Neural progenitor cell (in vitro differentiated cells): Measurements from ENCODE around the gene CHMP1A. TPM values are rescaled to one million over a fixed set of nuclear protein-coding genes. Genes with fewer than 3 reads are reported as not detected.

ENCODE experiments used
- DNase-seq: peaks from one replicate; pipeline ENCODE4 v3.0.0-alpha.2; 2016; ENCODE audit warnings: low spot score
- H2AFZ ChIP-seq: fragments of 200-600 bp; sonication (generic); replicated peaks from 2 replicates; pipeline ENCODE4 v1.6.1; 2016; ENCODE audit warnings: antibody characterized with exemption
- H3F3A ChIP-seq: fragments of 200-600 bp; sonication (generic); 2 replicates; pipeline ENCODE4 v1.6.1; 2016; ENCODE audit warnings: antibody characterized with exemption, low read depth
- H3K27ac ChIP-seq: fragments of 200-600 bp; sonication (generic); 2 replicates; pipeline ENCODE4 v1.5.1; 2016; ENCODE audit warnings: mild to moderate bottlenecking
- H3K27me3 ChIP-seq: fragments of 200-600 bp; sonication (generic); 2 replicates; pipeline ENCODE4 v1.6.1; 2016; ENCODE audit warnings: mild to moderate bottlenecking, moderate library complexity
- H3K36me3 ChIP-seq: fragments of 200-600 bp; sonication (generic); 2 replicates; pipeline ENCODE4 v1.5.1; 2016
- H3K4me1 ChIP-seq: fragments of 200-600 bp; sonication (generic); 2 replicates; pipeline ENCODE4 v1.6.1; 2016; ENCODE audit warnings: mixed run types
- H3K4me2 ChIP-seq: fragments of 200-600 bp; sonication (generic); 2 replicates; pipeline ENCODE4 v1.6.1; 2016
- H3K4me3 ChIP-seq: fragments of 200-600 bp; sonication (generic); 2 replicates; pipeline ENCODE4 v1.5.1; 2016
- H3K79me2 ChIP-seq: fragments of 200-600 bp; sonication (generic); 2 replicates; pipeline ENCODE4 v1.6.1; 2016; ENCODE audit warnings: low read depth
- H3K9ac ChIP-seq: fragments of 200-600 bp; sonication (generic); 2 replicates; pipeline ENCODE4 v1.6.1; 2016
- H3K9me3 ChIP-seq: fragments of 200-600 bp; sonication (generic); 2 replicates; pipeline ENCODE4 v1.5.1; 2016; ENCODE audit warnings: low read depth
- H4K20me1 ChIP-seq: fragments of 200-600 bp; sonication (generic); 2 replicates; pipeline ENCODE4 v1.6.1; 2016; ENCODE audit warnings: low read depth
- H3K27ac Mint-ChIP-seq: 3 replicates; pipeline ENCODE4 v1.8.0; 2021; ENCODE audit warnings: mixed read lengths
- H3K27me3 Mint-ChIP-seq: 2 replicates; pipeline ENCODE4 v1.8.0; 2022; ENCODE audit warnings: low read depth, mild to moderate bottlenecking, inconsistent platforms, moderate library complexity, mixed read lengths; ENCODE audit not compliant: insufficient read depth
- H3K36me3 Mint-ChIP-seq: 3 replicates; pipeline ENCODE4 v1.8.0; 2021; ENCODE audit warnings: mixed read lengths
- H3K4me1 Mint-ChIP-seq: 3 replicates; pipeline ENCODE4 v1.8.0; 2021; ENCODE audit warnings: mixed read lengths
- H3K4me3 Mint-ChIP-seq: 3 replicates; pipeline ENCODE4 v1.8.0; 2021; ENCODE audit warnings: mild to moderate bottlenecking, moderate library complexity, mixed read lengths
- H3K9me3 Mint-ChIP-seq: 3 replicates; pipeline ENCODE4 v1.8.0; 2020; ENCODE audit warnings: mixed read lengths
- CTCF ChIP-seq: fragments of 200-600 bp; sonication (generic); IDR thresholded peaks from 2 replicates; pipeline ENCODE4 v1.5.1; 2017; ENCODE audit warnings: antibody characterized with exemption, mild to moderate bottlenecking
- EZH2 ChIP-seq: fragments of 200-600 bp; sonication (generic); IDR thresholded peaks from 2 replicates; pipeline ENCODE4 v1.6.1; 2017; ENCODE audit warnings: antibody characterized with exemption, mild to moderate bottlenecking, moderate library complexity
- EZH2phosphoT487 ChIP-seq: fragments of 200-600 bp; sonication (generic); IDR thresholded peaks from 2 replicates; pipeline ENCODE4 v1.6.1; 2017; ENCODE audit warnings: antibody characterized with exemption
- total RNA-seq: library from RNA; depleted of rRNA; stranded (reverse); fragments of >200 nt; gene quantifications from 2 replicates; pipeline ENCODE4 v1.2.3, GENCODE V29; 2015; ENCODE audit warnings: low replicate concordance

CHMP1A gene
- total RNA-seq, result 34.6 and 78.5 TPM in 2 replicates

DNA sequence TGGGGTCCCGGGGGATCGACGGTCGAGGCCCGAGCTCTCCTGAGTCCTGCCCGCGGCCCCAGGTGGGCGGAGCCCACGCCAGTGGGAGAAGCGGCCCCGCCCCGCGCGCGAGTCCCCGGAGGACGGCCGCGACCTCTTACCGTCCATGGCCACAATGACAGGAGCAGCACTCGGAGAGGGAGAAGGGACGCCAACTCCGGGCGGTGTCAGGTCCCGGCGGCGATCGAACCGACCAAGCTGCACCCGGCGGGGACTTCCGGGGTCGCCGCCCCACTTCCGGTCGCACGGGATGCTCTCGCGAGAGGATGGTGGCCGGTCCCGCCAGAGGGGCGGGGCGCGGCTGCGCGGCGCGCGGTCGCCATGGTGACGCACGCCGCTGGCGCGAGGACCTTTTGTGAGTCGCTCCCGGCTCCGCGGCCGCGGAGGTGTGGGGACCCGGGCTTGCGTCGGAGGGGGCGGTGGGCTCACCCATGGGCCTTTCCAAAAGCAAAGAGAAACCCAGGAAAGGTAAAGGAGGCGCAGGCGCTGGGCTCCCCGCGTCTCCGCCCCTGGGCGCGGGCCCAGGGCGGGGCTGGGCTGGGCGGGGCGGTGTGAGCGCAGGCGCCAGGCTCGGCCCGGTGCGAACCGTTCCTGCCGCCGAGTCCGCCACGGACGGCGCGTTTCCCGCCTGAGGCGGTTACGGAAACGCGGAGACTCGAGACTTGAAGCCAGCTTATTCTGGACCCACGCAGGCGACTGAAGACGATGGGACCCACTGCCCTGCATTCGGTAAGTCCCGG lies at the start of gene CHMP1A, which contains the start of gene SPATA33:
CHMP1A (minus strand) TSS at position 267 of the 779 bp plus-strand sequence; CDS start at position 147, 120 bp downstream.
SPATA33 (plus strand) TSS at position 395 of the 779 bp plus-strand sequence; CDS start at position 471, 76 bp downstream.
- Histone ChIP-seq H3K9ac (peak within 1 kb of the TSS; percentile 82), H3K9me3 (no peaks in the 10 kb centered on the region), H3K4me1 (peaks cover 10% of the 10 kb centered on the region), H3K36me3 (peaks cover 5% of the 10 kb centered on the region), H3K4me3 (peak within 1 kb of the TSS; percentile 70), H3K4me2 (peak within 1 kb of the TSS; percentile 85), H3K79me2 (peaks cover 56% of the 10 kb centered on the region), H3K27ac (no peak within 1 kb of the TSS), H4K20me1 (peaks cover 28% of the 10 kb centered on the region), H2AFZ (peak within 1 kb of the TSS; percentile 92), H3F3A (no peaks in the 10 kb centered on the region), H3K27me3 (no peaks in the 10 kb centered on the region)
- peak; percentile 97 for DNase-seq
- TF ChIP-seq EZH2, result peak; percentile 7
- no peak for TF ChIP-seq CTCF
- TF ChIP-seq EZH2phosphoT487, result peak; percentile 24
- peaks cover 31% of the 10 kb centered on the region for H3K36me3 Mint-ChIP-seq
- H3K27me3 Mint-ChIP-seq, result peaks cover 2% of the 10 kb centered on the region
- peak within 1 kb of the TSS; percentile 92 for H3K4me3 Mint-ChIP-seq
- H3K9me3 Mint-ChIP-seq, result no peaks in the 10 kb centered on the region
- H3K4me1 Mint-ChIP-seq, result peaks cover 14% of the 10 kb centered on the region
- H3K27ac Mint-ChIP-seq, result no peak within 1 kb of the TSS

DNA sequence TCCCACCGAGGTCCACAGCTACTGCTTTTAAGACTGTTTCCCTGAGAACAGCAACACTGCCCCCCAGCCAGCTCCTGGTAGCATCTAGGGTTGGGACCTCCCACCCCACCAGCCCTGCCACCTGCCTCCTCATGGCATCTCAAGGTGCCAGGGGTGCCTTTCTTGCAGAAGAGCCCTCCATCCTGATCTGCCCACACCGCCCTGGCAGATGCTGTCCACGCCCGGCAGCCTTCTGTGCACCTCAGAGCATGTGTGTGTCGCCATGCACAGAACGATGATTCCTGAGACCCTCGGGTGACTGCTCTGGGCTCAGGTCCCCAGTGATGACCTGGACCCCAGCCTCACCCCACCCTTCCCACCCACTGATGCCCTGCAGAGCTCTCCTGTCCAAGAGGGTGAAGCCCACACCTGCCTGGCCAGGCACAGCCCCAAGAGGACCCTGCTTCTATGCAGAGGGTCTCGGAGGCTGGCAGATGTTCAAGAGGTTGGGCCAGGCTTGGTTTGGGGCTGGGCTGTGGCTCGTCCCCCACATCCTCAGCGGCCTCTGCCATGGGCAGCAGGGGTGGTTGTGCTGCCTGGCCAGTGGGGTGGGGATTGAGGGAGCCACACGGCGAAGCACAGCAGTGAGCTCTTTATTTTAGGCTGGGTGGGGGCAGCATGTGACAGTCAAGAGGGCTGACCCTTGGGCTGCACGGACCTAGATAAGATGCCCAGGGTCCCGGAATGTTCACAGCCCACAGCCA lies 49.2 kb upstream of the CHMP1A start:
- Histone ChIP-seq H3K36me3 (no peaks in the 10 kb centered on the region), H3K9ac (no peak overlapping the region), H3K9me3 (no peaks in the 10 kb centered on the region), H3K27me3 (peaks cover 27% of the 10 kb centered on the region), H3K4me3 (no peak overlapping the region), H3K79me2 (no peaks in the 10 kb centered on the region), H3F3A (peaks cover 18% of the 10 kb centered on the region), H3K27ac (no peak overlapping the region), H4K20me1 (no peaks in the 10 kb centered on the region), H3K4me1 (peaks cover 15% of the 10 kb centered on the region), H3K4me2 (no peak overlapping the region), H2AFZ (no peak overlapping the region)
- TF ChIP-seq EZH2, result no peak
- TF ChIP-seq EZH2phosphoT487, result no peak
- Mint-ChIP-seq H3K4me1 (peaks cover 17% of the 10 kb centered on the region), H3K27me3 (peaks cover 15% of the 10 kb centered on the region), H3K9me3 (no peaks in the 10 kb centered on the region), H3K4me3 (no peak overlapping the region), H3K27ac (no peak overlapping the region), H3K36me3 (peaks cover 3% of the 10 kb centered on the region)
- DNase-seq, result no peak

DNA sequence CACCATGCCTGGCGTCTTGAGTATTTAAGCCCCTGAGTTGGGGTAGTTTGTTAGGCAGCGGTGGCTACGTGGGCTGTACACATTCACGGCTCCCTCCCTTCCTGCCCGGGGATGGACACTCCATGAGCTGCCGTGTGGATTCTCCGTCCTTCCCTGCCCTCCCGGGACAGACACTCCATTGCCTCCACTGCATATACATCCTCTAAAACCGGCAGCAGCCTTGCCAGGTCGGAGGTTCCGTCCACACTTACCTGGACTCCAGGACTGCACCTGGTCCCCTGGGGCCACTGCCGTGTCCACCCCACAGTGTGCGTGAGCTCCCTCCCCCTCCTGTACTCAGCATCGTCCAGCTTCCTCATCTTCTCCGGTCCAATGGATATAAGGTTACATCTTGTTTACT lies 47.5 kb upstream of the CHMP1A start:
- Mint-ChIP-seq H3K27ac (no peak overlapping the region), H3K9me3 (no peaks in the 10 kb centered on the region), H3K36me3 (no peaks in the 10 kb centered on the region), H3K27me3 (peaks cover 13% of the 10 kb centered on the region), H3K4me3 (no peak overlapping the region), H3K4me1 (peaks cover 17% of the 10 kb centered on the region)
- H3K4me2 ChIP-seq, result no peak overlapping the region
- H4K20me1 ChIP-seq, result peaks cover 6% of the 10 kb centered on the region
- H3K9me3 ChIP-seq, result no peaks in the 10 kb centered on the region
- H3K27ac ChIP-seq, result no peak overlapping the region
- H3F3A ChIP-seq, result peaks cover 25% of the 10 kb centered on the region
- H3K4me1 ChIP-seq, result peaks cover 13% of the 10 kb centered on the region
- H3K4me3 ChIP-seq, result no peak overlapping the region
- DNase-seq, result no peak
- H3K27me3 ChIP-seq, result peaks cover 34% of the 10 kb centered on the region
- H2AFZ ChIP-seq, result no peak overlapping the region
- H3K9ac ChIP-seq, result no peak overlapping the region
- no peaks in the 10 kb centered on the region for H3K36me3 ChIP-seq
- TF ChIP-seq CTCF, result no peak
- TF ChIP-seq EZH2, result no peak
- TF ChIP-seq EZH2phosphoT487, result no peak
- H3K79me2 ChIP-seq, result no peaks in the 10 kb centered on the region
